SH-SY5Y (cell line): ENCODE results near the gene ASTL.

ENCODE experiments used
- GATA2 ChIP-seq: IDR thresholded peaks from 2 replicates; pipeline ENCODE4 v1.6.1; 2011; ENCODE audit warnings: mild to moderate bottlenecking, low read depth, low read length
- GATA3 ChIP-seq: IDR thresholded peaks from 2 replicates; pipeline ENCODE4 v1.6.1; 2011; ENCODE audit warnings: low read depth, mild to moderate bottlenecking, low read length, moderate library complexity

GRCh38 chr2:96143231-96143847, 5.0 kb upstream of the ASTL start:
- TF ChIP-seq GATA2 (no peak), GATA3 (no peak)
